ENCODE measurements around the gene ITPK1. TPM values are rescaled to one million over a fixed set of nuclear protein-coding genes. Genes with fewer than 3 reads are reported as not detected.
A peak's percentile ranks its signal among the peaks of the same experiment; 100 is the strongest.

The ITPK1 gene
- polyA plus RNA-seq, 4 donors, result 98.8 to 153 (median 138) TPM

DNA sequence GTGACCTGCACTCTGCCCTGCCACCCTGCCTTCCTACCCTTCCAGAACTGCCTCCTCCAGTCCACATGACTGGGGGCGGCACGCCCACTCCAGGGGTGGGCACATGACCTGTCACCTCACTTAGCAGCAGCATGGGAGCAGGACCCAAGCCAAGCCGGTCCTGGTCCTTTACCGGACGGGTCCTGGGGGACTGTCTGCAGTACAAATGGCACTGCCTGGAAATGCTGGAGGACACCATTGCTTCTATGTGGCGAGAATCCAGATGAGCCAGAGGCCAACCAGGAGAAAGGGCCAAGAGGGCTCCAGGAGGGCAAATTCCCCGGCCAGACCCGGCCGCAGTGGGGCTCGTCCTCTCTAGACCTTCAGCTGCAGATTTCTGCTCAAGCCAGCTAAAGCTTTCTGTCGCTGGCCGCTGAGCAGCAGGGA is 33.1 kb downstream of the ITPK1 start:
- 82 to 92% (median 88%) methylated on average over 12 of the region's 12 CpGs for WGBS, 3 donors
- DNase-seq, result no peak
- H3K4me3 ChIP-seq (ENCODE audit: low read depth in 1 of 3, low read length in 3 of 3), result no peak overlapping the region
- no peaks in the 10 kb centered on the region for H3K27me3 ChIP-seq (ENCODE audit: control insufficient read depth in 3 of 3, insufficient read depth in 3 of 3, low read length in 3 of 3)
- H3K27ac ChIP-seq (ENCODE audit: low read depth in 1 of 3, low read length in 2 of 3), result peak overlapping the region in 1 of 3 donors; percentile 26
- FAIRE-seq, result no peak
- H3K36me3 ChIP-seq (ENCODE audit: control insufficient read depth in 3 of 3, insufficient read depth in 2 of 3, low read depth in 1 of 3, low read length in 3 of 3), result peaks cover 0 to 84% (median 0%) of the 10 kb centered on the region in 3 donors
- peaks cover 0 to 12% of the 10 kb centered on the region in 2 donors for H3K9me3 ChIP-seq (ENCODE audit: control insufficient read depth in 2 of 2, insufficient read depth in 1 of 2, low read depth in 1 of 2, low read length in 1 of 2)
- H3K4me1 ChIP-seq (ENCODE audit: control insufficient read depth in 3 of 3, insufficient read depth in 2 of 3, low read depth in 1 of 3, low read length in 2 of 3), result peaks cover 0 to 24% (median 0%) of the 10 kb centered on the region in 3 donors

DNA sequence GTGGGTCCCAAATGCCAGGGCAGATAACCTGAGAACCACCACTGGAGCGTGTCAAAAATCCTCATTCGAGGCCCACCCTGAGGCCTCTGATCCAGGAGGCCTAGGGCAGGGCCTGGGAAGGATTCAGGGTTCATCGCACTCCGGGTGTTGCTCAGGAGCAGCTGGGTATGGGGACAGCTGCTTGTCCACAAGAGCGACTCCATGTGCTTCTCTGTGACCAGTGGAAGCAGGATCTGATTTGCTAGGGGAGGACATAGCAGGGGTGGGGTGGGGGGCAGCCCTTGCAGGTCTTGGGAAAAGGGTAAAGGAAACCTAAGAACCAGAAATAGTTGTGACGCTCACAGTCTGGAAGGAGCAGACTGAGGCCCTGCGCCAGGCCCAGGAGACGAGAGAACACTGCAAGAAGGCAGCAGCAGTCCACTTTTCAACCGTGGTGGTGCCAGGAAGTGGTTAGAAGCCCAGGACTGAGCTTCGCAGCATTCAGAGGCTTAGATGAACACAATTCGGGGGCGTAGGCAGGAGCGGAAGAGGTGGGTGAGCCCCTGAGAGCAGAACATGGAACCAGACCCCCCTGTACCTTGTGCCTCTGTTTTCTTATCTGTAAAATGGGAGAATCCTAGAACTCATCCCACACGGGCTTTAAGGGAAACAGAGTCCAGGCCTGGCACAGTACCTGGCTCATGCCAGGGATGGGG is 33.7 kb downstream of the ITPK1 start:
- peaks cover 0 to 80% (median 0%) of the 10 kb centered on the region in 3 donors for H3K36me3 ChIP-seq (ENCODE audit: control insufficient read depth in 3 of 3, insufficient read depth in 2 of 3, low read depth in 1 of 3, low read length in 3 of 3)
- FAIRE-seq, result no peak
- H3K4me3 ChIP-seq (ENCODE audit: low read depth in 1 of 3, low read length in 3 of 3), result no peak overlapping the region
- peak overlapping the region; percentile 21 to 35 (median 26) for H3K27ac ChIP-seq (ENCODE audit: low read depth in 1 of 3, low read length in 2 of 3)
- DNase-seq, result peak in 1 of 2 donors; percentile 33
- peaks cover 0 to 24% (median 0%) of the 10 kb centered on the region in 3 donors for H3K4me1 ChIP-seq (ENCODE audit: control insufficient read depth in 3 of 3, insufficient read depth in 2 of 3, low read depth in 1 of 3, low read length in 2 of 3)
- 71 to 80% (median 72%) methylated on average over 14 of the region's 14 CpGs for WGBS, 3 donors
- H3K27me3 ChIP-seq (ENCODE audit: control insufficient read depth in 3 of 3, insufficient read depth in 3 of 3, low read length in 3 of 3), result no peaks in the 10 kb centered on the region
- H3K9me3 ChIP-seq (ENCODE audit: control insufficient read depth in 2 of 2, insufficient read depth in 1 of 2, low read depth in 1 of 2, low read length in 1 of 2), result peaks cover 0 to 7% of the 10 kb centered on the region in 2 donors

DNA sequence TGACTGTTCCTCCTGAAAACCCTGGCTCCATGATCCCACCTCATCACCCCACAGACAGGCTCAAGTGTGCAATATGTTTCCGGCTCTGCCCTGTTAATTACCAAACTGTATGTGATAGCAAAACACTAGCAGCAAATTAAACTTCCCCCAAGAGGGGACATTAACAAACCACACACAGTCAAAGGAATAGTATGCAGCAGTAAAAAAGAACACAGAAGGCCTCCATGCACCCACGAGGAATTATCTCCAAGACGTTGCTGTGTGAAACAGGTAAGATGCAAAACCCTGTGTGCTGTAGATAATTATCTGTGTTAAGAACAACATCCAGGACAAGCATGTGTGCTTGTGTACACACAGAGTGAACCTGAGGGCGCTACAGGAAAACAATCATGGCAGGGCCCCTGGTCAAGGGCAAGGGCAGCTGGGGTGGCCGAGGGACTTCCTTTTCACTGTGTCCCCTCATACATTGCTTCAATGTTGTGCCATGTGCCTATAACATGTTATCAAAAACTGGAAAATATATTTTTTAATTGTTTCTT is 35.8 kb downstream of the ITPK1 start:
- Histone ChIP-seq H3K27me3 (ENCODE audit: control insufficient read depth in 3 of 3, insufficient read depth in 3 of 3, low read length in 3 of 3) (no peaks in the 10 kb centered on the region), H3K4me3 (ENCODE audit: low read depth in 1 of 3, low read length in 3 of 3) (no peak overlapping the region), H3K4me1 (ENCODE audit: control insufficient read depth in 3 of 3, insufficient read depth in 2 of 3, low read depth in 1 of 3, low read length in 2 of 3) (peaks cover 0 to 25% (median 0%) of the 10 kb centered on the region in 3 donors), H3K27ac (ENCODE audit: low read depth in 1 of 3, low read length in 2 of 3) (no peak overlapping the region), H3K9me3 (ENCODE audit: control insufficient read depth in 2 of 2, insufficient read depth in 1 of 2, low read depth in 1 of 2, low read length in 1 of 2) (peaks cover 0 to 6% of the 10 kb centered on the region in 2 donors), H3K36me3 (ENCODE audit: control insufficient read depth in 3 of 3, insufficient read depth in 2 of 3, low read depth in 1 of 3, low read length in 3 of 3) (peaks cover 0 to 80% (median 0%) of the 10 kb centered on the region in 3 donors)
- 93 to 96% (median 94%) methylated on average over 5 of the region's 5 CpGs for WGBS, 3 donors
- FAIRE-seq (no peak), DNase-seq (no peak)

DNA sequence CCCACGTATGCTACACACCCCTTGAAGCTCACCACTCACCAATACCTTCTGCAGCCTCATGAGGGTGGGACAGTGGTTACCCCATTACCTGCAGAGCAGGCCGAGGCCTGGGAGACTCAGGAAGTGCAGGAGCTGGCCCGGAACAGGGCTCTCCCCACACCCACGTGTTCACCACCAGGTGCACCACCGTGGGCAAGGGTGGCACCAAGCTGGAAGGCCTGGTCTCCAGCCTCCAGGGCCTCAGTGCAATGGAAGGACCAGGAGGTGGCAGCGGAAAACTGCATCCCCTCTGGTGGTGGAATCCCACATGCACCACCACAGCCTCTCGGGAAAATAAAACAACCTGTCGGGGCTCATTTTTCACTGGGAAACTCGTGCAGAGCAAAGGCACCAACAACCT is 36.4 kb downstream of the ITPK1 start:
- no peak overlapping the region for H3K27ac ChIP-seq (ENCODE audit: low read depth in 1 of 3, low read length in 2 of 3)
- FAIRE-seq (no peak), DNase-seq (no peak)
- no peaks in the 10 kb centered on the region for H3K27me3 ChIP-seq (ENCODE audit: control insufficient read depth in 3 of 3, insufficient read depth in 3 of 3, low read length in 3 of 3)
- 66 to 77% (median 70%) methylated on average over 9 of the region's 9 CpGs for WGBS, 3 donors
- H3K4me3 ChIP-seq (ENCODE audit: low read depth in 1 of 3, low read length in 3 of 3), result no peak overlapping the region
- peaks cover 0 to 30% (median 5%) of the 10 kb centered on the region in 3 donors for H3K4me1 ChIP-seq (ENCODE audit: control insufficient read depth in 3 of 3, insufficient read depth in 2 of 3, low read depth in 1 of 3, low read length in 2 of 3)
- no peaks in the 10 kb centered on the region for H3K9me3 ChIP-seq (ENCODE audit: control insufficient read depth in 2 of 2, insufficient read depth in 1 of 2, low read depth in 1 of 2, low read length in 1 of 2)
- H3K36me3 ChIP-seq (ENCODE audit: control insufficient read depth in 3 of 3, insufficient read depth in 2 of 3, low read depth in 1 of 3, low read length in 3 of 3), result peaks cover 0 to 80% (median 0%) of the 10 kb centered on the region in 3 donors

DNA sequence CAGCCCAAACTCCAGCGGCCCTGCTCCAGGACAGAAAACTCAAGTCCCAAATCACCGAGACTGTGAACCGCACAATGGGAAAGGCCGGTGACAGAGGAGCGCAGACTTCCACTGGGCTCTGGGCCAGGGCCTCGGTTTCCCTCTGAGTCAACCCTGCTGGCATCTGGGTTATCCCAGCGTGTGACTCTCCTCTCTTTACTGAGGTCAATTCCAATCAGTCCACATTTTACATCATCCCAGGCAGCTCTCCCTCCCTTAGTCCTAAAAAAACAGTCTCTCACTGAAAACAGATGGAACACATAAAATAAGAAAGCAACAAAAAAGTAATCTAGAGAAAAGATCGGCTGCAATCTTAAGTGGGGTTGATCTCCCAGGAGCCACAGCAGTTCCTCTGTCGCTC is 36.9 kb downstream of the ITPK1 start:
- 71 to 93% (median 89%) methylated on average over 9 of the region's 9 CpGs for WGBS, 3 donors
- peaks cover 0 to 80% (median 0%) of the 10 kb centered on the region in 3 donors for H3K36me3 ChIP-seq (ENCODE audit: control insufficient read depth in 3 of 3, insufficient read depth in 2 of 3, low read depth in 1 of 3, low read length in 3 of 3)
- no peak overlapping the region for H3K27ac ChIP-seq (ENCODE audit: low read depth in 1 of 3, low read length in 2 of 3)
- no peak for DNase-seq
- H3K4me1 ChIP-seq (ENCODE audit: control insufficient read depth in 3 of 3, insufficient read depth in 2 of 3, low read depth in 1 of 3, low read length in 2 of 3), result peaks cover under 1 to 34% (median 7%) of the 10 kb centered on the region in 3 donors
- H3K27me3 ChIP-seq (ENCODE audit: control insufficient read depth in 3 of 3, insufficient read depth in 3 of 3, low read length in 3 of 3), result no peaks in the 10 kb centered on the region
- FAIRE-seq, result no peak
- no peaks in the 10 kb centered on the region for H3K9me3 ChIP-seq (ENCODE audit: control insufficient read depth in 2 of 2, insufficient read depth in 1 of 2, low read depth in 1 of 2, low read length in 1 of 2)
- H3K4me3 ChIP-seq (ENCODE audit: low read depth in 1 of 3, low read length in 3 of 3), result no peak overlapping the region

DNA sequence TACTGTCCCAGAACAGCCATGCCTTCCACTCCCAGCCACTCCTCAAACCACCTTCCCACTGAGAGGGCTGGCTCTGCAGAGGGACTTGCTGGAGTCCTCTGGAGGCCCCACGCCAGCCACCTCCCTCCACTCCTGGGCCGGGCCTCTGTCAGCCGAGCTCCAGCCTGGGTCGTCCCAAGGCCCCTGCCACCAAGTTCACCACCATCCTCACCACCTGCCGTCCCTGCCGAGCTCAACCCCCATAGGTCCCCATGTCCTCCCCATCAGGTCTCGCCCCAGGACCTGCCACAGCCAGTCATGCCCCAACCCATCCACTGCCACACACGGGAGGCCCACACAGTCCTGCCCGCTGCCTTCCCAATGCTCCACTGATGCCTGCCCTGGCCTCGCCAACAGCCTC is 39.0 kb downstream of the ITPK1 start:
- Histone ChIP-seq H3K9me3 (ENCODE audit: control insufficient read depth in 2 of 2, insufficient read depth in 1 of 2, low read depth in 1 of 2, low read length in 1 of 2) (no peaks in the 10 kb centered on the region), H3K4me3 (ENCODE audit: low read depth in 1 of 3, low read length in 3 of 3) (no peak overlapping the region), H3K4me1 (ENCODE audit: control insufficient read depth in 3 of 3, insufficient read depth in 2 of 3, low read depth in 1 of 3, low read length in 2 of 3) (peaks cover 8 to 36% (median 15%) of the 10 kb centered on the region in 3 donors), H3K36me3 (ENCODE audit: control insufficient read depth in 3 of 3, insufficient read depth in 2 of 3, low read depth in 1 of 3, low read length in 3 of 3) (peaks cover 0 to 68% (median 0%) of the 10 kb centered on the region in 3 donors), H3K27ac (ENCODE audit: low read depth in 1 of 3, low read length in 2 of 3) (no peak overlapping the region), H3K27me3 (ENCODE audit: control insufficient read depth in 3 of 3, insufficient read depth in 3 of 3, low read length in 3 of 3) (no peaks in the 10 kb centered on the region)
- WGBS, 3 donors, result 91 to 96% (median 96%) methylated on average over 8 to 10 of the region's 10 CpGs
- no peak for DNase-seq
- no peak for FAIRE-seq

DNA sequence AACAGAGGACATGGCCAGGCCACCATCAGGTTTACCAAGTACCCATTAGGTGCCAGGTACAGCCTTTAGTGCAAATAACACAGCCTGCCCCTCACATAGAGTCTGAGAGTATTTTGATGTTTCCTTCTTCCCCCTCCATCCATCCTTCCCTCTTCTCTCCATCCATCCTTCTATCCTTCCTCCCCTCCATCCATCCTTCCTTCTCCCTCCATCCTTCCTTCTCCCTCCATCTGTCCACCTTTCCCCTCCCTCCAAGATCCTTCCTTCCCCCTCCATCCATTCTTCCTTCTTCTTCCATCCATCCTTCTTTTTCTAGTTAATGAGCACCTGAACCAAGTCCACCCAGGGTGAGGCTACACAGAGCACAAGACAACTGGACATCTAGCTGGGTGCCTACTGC is 39.8 kb downstream of the ITPK1 start:
- peaks cover 0 to 67% (median 0%) of the 10 kb centered on the region in 3 donors for H3K36me3 ChIP-seq (ENCODE audit: control insufficient read depth in 3 of 3, insufficient read depth in 2 of 3, low read depth in 1 of 3, low read length in 3 of 3)
- H3K27ac ChIP-seq (ENCODE audit: low read depth in 1 of 3, low read length in 2 of 3), result no peak overlapping the region
- no peak overlapping the region for H3K4me3 ChIP-seq (ENCODE audit: low read depth in 1 of 3, low read length in 3 of 3)
- peaks cover 8 to 36% (median 15%) of the 10 kb centered on the region in 3 donors for H3K4me1 ChIP-seq (ENCODE audit: control insufficient read depth in 3 of 3, insufficient read depth in 2 of 3, low read depth in 1 of 3, low read length in 2 of 3)
- DNase-seq (no peak), FAIRE-seq (no peak)
- H3K27me3 ChIP-seq (ENCODE audit: control insufficient read depth in 3 of 3, insufficient read depth in 3 of 3, low read length in 3 of 3), result no peaks in the 10 kb centered on the region
- no peaks in the 10 kb centered on the region for H3K9me3 ChIP-seq (ENCODE audit: control insufficient read depth in 2 of 2, insufficient read depth in 1 of 2, low read depth in 1 of 2, low read length in 1 of 2)

DNA sequence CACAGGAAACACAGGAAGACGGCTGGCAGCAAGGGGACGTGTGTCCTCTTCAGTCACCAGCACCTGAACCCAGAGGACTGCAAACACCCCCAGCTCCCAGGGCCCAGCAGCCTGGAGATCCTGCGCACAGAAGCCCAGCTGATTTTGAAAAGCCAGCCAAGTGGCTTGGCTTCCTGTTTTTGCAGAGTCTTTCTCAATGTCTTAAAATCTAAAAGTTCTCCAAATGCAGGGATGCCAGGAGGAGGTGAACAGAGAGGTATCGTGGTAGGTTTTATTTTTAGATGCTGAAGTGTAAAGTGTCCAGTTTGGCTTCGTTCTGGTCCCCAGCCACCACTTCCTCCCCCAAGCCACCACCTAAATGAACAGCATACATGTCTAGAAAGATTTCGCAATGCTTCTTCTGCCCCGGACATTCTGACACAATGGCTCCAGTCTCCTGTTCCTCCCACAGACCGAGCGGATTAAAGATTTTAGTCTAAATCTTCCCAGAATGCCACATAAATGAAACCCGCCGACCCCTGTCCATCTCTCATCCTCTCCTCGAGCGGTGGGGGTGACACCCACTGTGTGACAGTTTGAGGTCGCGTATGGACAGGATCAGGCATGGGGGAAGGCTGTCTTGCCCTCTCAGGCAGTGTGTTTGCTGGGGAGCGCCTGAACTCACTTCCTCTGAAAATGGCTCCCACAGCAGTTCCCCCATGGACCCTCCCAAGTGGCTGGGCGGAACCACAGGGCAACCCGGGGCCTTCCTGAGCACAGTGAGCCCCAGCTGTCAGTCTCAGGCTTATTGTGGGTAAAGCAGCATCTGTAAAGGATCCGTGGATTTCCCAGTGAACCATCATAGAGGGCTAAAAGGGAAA is 41.6 kb downstream of the ITPK1 start:
- no peak for FAIRE-seq
- H3K4me1 ChIP-seq (ENCODE audit: control insufficient read depth in 3 of 3, insufficient read depth in 2 of 3, low read depth in 1 of 3, low read length in 2 of 3), result peaks cover 8 to 38% (median 15%) of the 10 kb centered on the region in 3 donors

More for the DNA sequence above, 41.6 kb downstream of the ITPK1 start:
- Histone ChIP-seq H3K9me3 (ENCODE audit: control insufficient read depth in 2 of 2, insufficient read depth in 1 of 2, low read depth in 1 of 2, low read length in 1 of 2) (no peaks in the 10 kb centered on the region), H3K27me3 (ENCODE audit: control insufficient read depth in 3 of 3, insufficient read depth in 3 of 3, low read length in 3 of 3) (no peaks in the 10 kb centered on the region), H3K4me3 (ENCODE audit: low read depth in 1 of 3, low read length in 3 of 3) (no peak overlapping the region), H3K27ac (ENCODE audit: low read depth in 1 of 3, low read length in 2 of 3) (peak overlapping the region; percentile 39 to 85 (median 80)), H3K36me3 (ENCODE audit: control insufficient read depth in 3 of 3, insufficient read depth in 2 of 3, low read depth in 1 of 3, low read length in 3 of 3) (peaks cover 0 to 72% (median 0%) of the 10 kb centered on the region in 3 donors)
- DNase-seq, result peak in 1 of 2 donors; percentile 49
- 46 to 73% (median 62%) methylated on average over 19 of the region's 19 CpGs for WGBS, 3 donors

All from small intestine (tissue), 7 donors.